ENCODE data around the gene GPHN. TPM values are rescaled to one million over a fixed set of nuclear protein-coding genes. Genes with fewer than 3 reads are reported as not detected.

Gene GPHN
- 10 to 100 TPM; 14.8 to 17.0 TPM for total RNA-seq

GRCh38 chr14:66507722-66508546 is at the start of gene GPHN:
Gene GPHN (plus strand): TSS chr14:66508147.

GRCh38 chr14:66485910-66486421 is 22.0 kb upstream of the GPHN start, which contains the start of gene CCDC196:
Gene CCDC196 (plus strand): TSS chr14:66486371. CDS start chr14:66486503, 132 bp downstream.

Other genes with a start within 250 kb of the GPHN start
- not detected for gene CCDC196, start 21.8 kb upstream of the GPHN start, total RNA-seq

Data from activated naive CD4-positive, alpha-beta T cell treated with anti-CD3 and anti-CD28 coated beads, Interleukin-2, amount 10 ng/mL, durations not matched to agents 5 hours and 36 hours (primary cell).